Measurements from ENCODE around the gene RPSA.

- TF ChIP-seq CTCF (IDR thresholded peaks at IDR 0.05) (no peak), POLR2AphosphoS5 (IDR thresholded peaks at IDR 0.05) (no peak)
Observed at GRCh38 chr3:39381432-39381831, 25.1 kb upstream of the RPSA start.
